Measurements from ENCODE around the gene CD72. TPM values are rescaled to one million over a fixed set of nuclear protein-coding genes. Genes with fewer than 3 reads are reported as not detected.

The CD72 gene
- total RNA-seq, 1 donor from 2014 or later, result 2.4 TPM

GRCh38 chr9:35664531-35665470 lies 46.6 kb upstream of the CD72 start, which contains the start of gene ARHGEF39:
Gene ARHGEF39 (minus strand): TSS chr9:35665195. CDS start chr9:35665169, 26 bp downstream.
- Mint-ChIP-seq H3K27ac (ENCODE audit: unreplicated experiment) (no peak within 1 kb of the TSS), H3K36me3 (ENCODE audit: low read depth, unreplicated experiment) (peaks cover 9% of the 10 kb centered on the region), H3K4me1 (ENCODE audit: unreplicated experiment) (peaks cover 17% of the 10 kb centered on the region), H3K27me3 (ENCODE audit: unreplicated experiment) (peaks cover 21% of the 10 kb centered on the region), H3K9me3 (ENCODE audit: unreplicated experiment) (no peaks in the 10 kb centered on the region), H3K4me3 (ENCODE audit: unreplicated experiment) (peak within 1 kb of the TSS; percentile 82)
- TF ChIP-seq, protein P1, sequence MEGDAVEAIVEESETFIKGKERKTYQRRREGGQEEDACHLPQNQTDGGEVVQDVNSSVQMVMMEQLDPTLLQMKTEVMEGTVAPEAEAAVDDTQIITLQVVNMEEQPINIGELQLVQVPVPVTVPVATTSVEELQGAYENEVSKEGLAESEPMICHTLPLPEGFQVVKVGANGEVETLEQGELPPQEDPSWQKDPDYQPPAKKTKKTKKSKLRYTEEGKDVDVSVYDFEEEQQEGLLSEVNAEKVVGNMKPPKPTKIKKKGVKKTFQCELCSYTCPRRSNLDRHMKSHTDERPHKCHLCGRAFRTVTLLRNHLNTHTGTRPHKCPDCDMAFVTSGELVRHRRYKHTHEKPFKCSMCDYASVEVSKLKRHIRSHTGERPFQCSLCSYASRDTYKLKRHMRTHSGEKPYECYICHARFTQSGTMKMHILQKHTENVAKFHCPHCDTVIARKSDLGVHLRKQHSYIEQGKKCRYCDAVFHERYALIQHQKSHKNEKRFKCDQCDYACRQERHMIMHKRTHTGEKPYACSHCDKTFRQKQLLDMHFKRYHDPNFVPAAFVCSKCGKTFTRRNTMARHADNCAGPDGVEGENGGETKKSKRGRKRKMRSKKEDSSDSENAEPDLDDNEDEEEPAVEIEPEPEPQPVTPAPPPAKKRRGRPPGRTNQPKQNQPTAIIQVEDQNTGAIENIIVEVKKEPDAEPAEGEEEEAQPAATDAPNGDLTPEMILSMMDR (IDR thresholded peaks at IDR 0.05; ENCODE audit: unreplicated experiment), result no peak
- peak; percentile 83 for DNase-seq (ENCODE audit: low spot score)

GRCh38 chr9:35662437-35662836 lies 44.2 kb upstream of the CD72 start:
- Mint-ChIP-seq H3K9me3 (ENCODE audit: unreplicated experiment) (no peaks in the 10 kb centered on the region), H3K4me1 (ENCODE audit: unreplicated experiment) (peaks cover 28% of the 10 kb centered on the region), H3K36me3 (ENCODE audit: low read depth, unreplicated experiment) (peaks cover 13% of the 10 kb centered on the region), H3K27me3 (ENCODE audit: unreplicated experiment) (peaks cover 31% of the 10 kb centered on the region), H3K4me3 (ENCODE audit: unreplicated experiment) (no peak overlapping the region), H3K27ac (ENCODE audit: unreplicated experiment) (no peak overlapping the region)
- TF ChIP-seq, protein P1 (IDR thresholded peaks at IDR 0.05; ENCODE audit: unreplicated experiment), result no peak
- no peak for DNase-seq (ENCODE audit: low spot score)

DNA sequence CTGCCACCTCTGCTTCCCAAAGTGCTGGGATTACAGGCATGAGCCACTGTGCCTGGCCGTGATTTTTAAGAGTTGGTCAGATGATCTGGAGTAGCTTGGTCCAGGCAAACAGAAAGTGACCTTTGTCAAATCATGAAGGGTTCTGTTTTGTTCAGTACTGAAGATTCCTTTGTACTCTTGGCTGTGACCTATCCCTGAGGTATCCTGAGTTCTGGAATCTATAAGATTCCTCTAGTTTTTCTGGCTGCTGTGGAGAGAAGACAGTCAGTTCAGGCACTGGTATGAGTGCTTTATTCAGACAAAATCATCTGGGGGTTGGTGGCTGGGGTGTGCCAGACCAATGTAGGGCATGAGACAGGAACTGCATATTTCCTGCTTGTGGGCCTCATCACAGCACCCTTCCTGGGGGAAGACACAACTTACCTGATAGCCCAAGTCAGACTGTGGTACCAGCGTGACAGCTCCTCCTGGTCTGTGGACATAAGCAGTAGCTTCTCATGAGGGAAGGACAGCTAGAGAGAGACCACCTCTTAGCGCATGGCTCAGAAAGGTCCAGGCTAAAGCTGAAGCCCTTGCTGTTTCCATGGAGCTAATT lies 43.6 kb upstream of the CD72 start:
- H3K4me3 Mint-ChIP-seq (ENCODE audit: unreplicated experiment), result peak overlapping the region; percentile 19
- TF ChIP-seq, protein P1 (IDR thresholded peaks at IDR 0.05; ENCODE audit: unreplicated experiment), result no peak
- peaks cover 4% of the 10 kb centered on the region for H3K9me3 Mint-ChIP-seq (ENCODE audit: unreplicated experiment)
- DNase-seq (ENCODE audit: low spot score), result no peak
- peak overlapping the region; percentile 59 for H3K27ac Mint-ChIP-seq (ENCODE audit: unreplicated experiment)
- H3K36me3 Mint-ChIP-seq (ENCODE audit: low read depth, unreplicated experiment), result peaks cover 18% of the 10 kb centered on the region
- H3K4me1 Mint-ChIP-seq (ENCODE audit: unreplicated experiment), result peaks cover 34% of the 10 kb centered on the region
- peaks cover 36% of the 10 kb centered on the region for H3K27me3 Mint-ChIP-seq (ENCODE audit: unreplicated experiment)

- H3K4me1 Mint-ChIP-seq (ENCODE audit: unreplicated experiment), result peaks cover 38% of the 10 kb centered on the region
- TF ChIP-seq, protein P1 (IDR thresholded peaks at IDR 0.05; ENCODE audit: unreplicated experiment), result no peak
Observed at GRCh38 chr9:35660966-35661415, 42.8 kb upstream of the CD72 start.

More at GRCh38 chr9:35660966-35661415, 42.8 kb upstream of the CD72 start:
- H3K27me3 Mint-ChIP-seq (ENCODE audit: unreplicated experiment), result peaks cover 36% of the 10 kb centered on the region
- H3K27ac Mint-ChIP-seq (ENCODE audit: unreplicated experiment), result peak overlapping the region; percentile 67
- peaks cover 18% of the 10 kb centered on the region for H3K36me3 Mint-ChIP-seq (ENCODE audit: low read depth, unreplicated experiment)
- peaks cover 4% of the 10 kb centered on the region for H3K9me3 Mint-ChIP-seq (ENCODE audit: unreplicated experiment)
- DNase-seq (ENCODE audit: low spot score), result no peak
- H3K4me3 Mint-ChIP-seq (ENCODE audit: unreplicated experiment), result peak overlapping the region; percentile 73

All from endothelial cell (in vitro differentiated cells).